GM23338 (cell line): ENCODE results near the gene HES4. TPM values are rescaled to one million over a fixed set of nuclear protein-coding genes. Genes with fewer than 3 reads are reported as not detected.
"Not testable (repeated sequence)": the region's sequence is repeated elsewhere in the genome, so short reads cannot be mapped to it uniquely, and the experiment has no call there.

Source experiments
- ATAC-seq: fragments of 200-7000 bp; cut with Tn5 transposase; 3 replicates; pipeline ENCODE4 v1.9.1; 2020
- DNase-seq: peaks from one replicate; pipeline ENCODE4 v3.0.0-alpha.2; 2015; ENCODE audit warnings: low spot score
- H2AFZ ChIP-seq: fragments of 200-600 bp; sonication (generic); 2 replicates; pipeline ENCODE4 v1.8.0; 2016; ENCODE audit warnings: antibody characterized with exemption, mild to moderate bottlenecking, moderate library complexity
- H3F3A ChIP-seq: fragments of 200-600 bp; sonication (generic); replicated peaks from 2 replicates; pipeline ENCODE4 v1.8.0; 2017; ENCODE audit warnings: antibody characterized with exemption, mixed run types, low read depth
- H3K27ac ChIP-seq: fragments of 200-600 bp; sonication (generic); 2 replicates; pipeline ENCODE4 v1.6.1; 2016; ENCODE audit warnings: low read depth
- H3K27me3 ChIP-seq: fragments of 200-600 bp; sonication (generic); 2 replicates; pipeline ENCODE4 v1.8.0; 2016; ENCODE audit warnings: mild to moderate bottlenecking, mixed run types, moderate library complexity; ENCODE audit not compliant: insufficient read depth
- H3K36me3 ChIP-seq: fragments of 200-600 bp; sonication (generic); 2 replicates; pipeline ENCODE4 v1.8.0; 2016; ENCODE audit warnings: mild to moderate bottlenecking; ENCODE audit not compliant: insufficient read depth
- H3K4me1 ChIP-seq: fragments of 200-600 bp; sonication (generic); 2 replicates; pipeline ENCODE4 v1.8.0; 2016; ENCODE audit warnings: mild to moderate bottlenecking, moderate library complexity; ENCODE audit not compliant: insufficient read depth
- H3K4me2 ChIP-seq: fragments of 200-600 bp; sonication (generic); 2 replicates; pipeline ENCODE4 v1.7.1; 2017; ENCODE audit warnings: mixed run types
- H3K4me3 ChIP-seq: fragments of 200-600 bp; sonication (generic); 2 replicates; pipeline ENCODE4 v1.6.1; 2016; ENCODE audit warnings: mixed run types
- H3K79me2 ChIP-seq: fragments of 200-600 bp; sonication (generic); replicated peaks from 2 replicates; pipeline ENCODE4 v1.8.0; 2017; ENCODE audit warnings: mild to moderate bottlenecking; ENCODE audit not compliant: insufficient read depth
- H3K9me2 ChIP-seq: fragments of 200-600 bp; sonication (generic); 2 replicates; pipeline ENCODE4 v1.8.0; 2017; ENCODE audit not compliant: insufficient read depth
- H4K20me1 ChIP-seq: fragments of 200-600 bp; sonication (generic); replicated peaks from 2 replicates; pipeline ENCODE4 v1.8.0; 2017; ENCODE audit warnings: mild to moderate bottlenecking; ENCODE audit not compliant: insufficient read depth
- H3K27ac Mint-ChIP-seq: 2 replicates; pipeline ENCODE4 v1.8.0; 2020; ENCODE audit warnings: inconsistent platforms, mild to moderate bottlenecking, moderate library complexity, mixed read lengths
- H3K27me3 Mint-ChIP-seq: 3 replicates; pipeline ENCODE4 v1.8.0; 2022; ENCODE audit warnings: low read depth, mild to moderate bottlenecking, moderate library complexity, mixed read lengths, inconsistent platforms; ENCODE audit not compliant: insufficient read depth, poor library complexity
- H3K36me3 Mint-ChIP-seq: 3 replicates; pipeline ENCODE4 v1.8.0; 2021; ENCODE audit warnings: low read depth, mild to moderate bottlenecking, inconsistent platforms, moderate library complexity, mixed read lengths
- H3K4me1 Mint-ChIP-seq: 3 replicates; pipeline ENCODE4 v1.8.0; 2020; ENCODE audit warnings: mild to moderate bottlenecking, inconsistent platforms, mixed read lengths
- H3K4me3 Mint-ChIP-seq: 3 replicates; pipeline ENCODE4 v1.8.0; 2021; ENCODE audit warnings: moderate library complexity, mild to moderate bottlenecking, inconsistent platforms, mixed read lengths
- H3K9me3 Mint-ChIP-seq: 3 replicates; pipeline ENCODE4 v1.8.0; 2020; ENCODE audit warnings: moderate library complexity, mild to moderate bottlenecking, inconsistent platforms, mixed read lengths
- CREB1 ChIP-seq: fragments of 250-450 bp; sonication (Bioruptor Pico); IDR thresholded peaks from 2 replicates; pipeline ENCODE4 v1.5.0; 2020; ENCODE audit warnings: low read depth, mild to moderate bottlenecking, moderate library complexity
- CTCF ChIP-seq, 2 experiments: fragments of 200-600 bp in 1 of 2; sonication (generic) in 1 of 2; conservative IDR thresholded peaks; 2 replicates each; pipeline versions ENCODE4 v1.5.1 to v1.6.1; 2016 to 2017; ENCODE audit warnings: antibody characterized with exemption in 2 of 2, low read depth in 2 of 2, mild to moderate bottlenecking in 2 of 2, moderate library complexity in 1 of 2
- JUNB ChIP-seq: IDR thresholded peaks from one replicate; pipeline ENCODE4 v1.6.1; 2016; ENCODE audit warnings: antibody characterized with exemption; ENCODE audit not compliant: unreplicated experiment
- STAT1 ChIP-seq: IDR thresholded peaks from one replicate; pipeline ENCODE4 v1.6.1; 2016; ENCODE audit warnings: antibody characterized with exemption; ENCODE audit not compliant: unreplicated experiment
- ZNF114 ChIP-seq: fragments of 250-450 bp; sonication (Bioruptor Pico); IDR thresholded peaks from 2 replicates; pipeline ENCODE4 v1.5.0; 2020; ENCODE audit warnings: mild to moderate bottlenecking, moderate library complexity
- ZNF331 ChIP-seq: fragments of 250-450 bp; sonication (Bioruptor Pico); IDR thresholded peaks from 2 replicates; pipeline ENCODE4 v1.5.0; 2020; ENCODE audit warnings: low read depth, mild to moderate bottlenecking, moderate library complexity
- polyA plus RNA-seq: library from polyadenylated mRNA; unstranded; fragments of >200 nt; fragmentation: Nextera tagmentation; extraction: Ambion mirVana; gene quantifications from 2 replicates; pipeline ENCODE4 v1.2.1, GENCODE V29; 2016
- total RNA-seq: library from RNA; depleted of rRNA; stranded (reverse); fragments of >200 nt; shearing (Covaris generic); gene quantifications from 2 replicates; pipeline ENCODE4 v1.2.3, GENCODE V29; 2014

HES4 gene
- total and polyA plus RNA-seq, 2 experiments from 2014 or later = 2.3 to 6.7 TPM

GRCh38 chr1:1020000-1020404 is 20.1 kb upstream of the HES4 start, which contains the start of gene AGRN (continued):
- TF ChIP-seq ZNF331 (CRISPR knock-in tag) (no peak), ZNF114 (CRISPR knock-in tag) (no peak), CTCF (conservative IDR thresholded peaks at IDR 0.05; ENCODE audit: low read depth in 2 of 2) (no peak), JUNB (no peak)

- Mint-ChIP-seq H3K4me3 (peak overlapping the region; percentile 30; the same call in 1 of the 3 replicates), H3K27ac (no peak overlapping the region), H3K27me3 (peaks cover 32% of the 10 kb centered on the region), H3K36me3 (peaks cover 20% of the 10 kb centered on the region), H3K4me1 (peaks cover 32% of the 10 kb centered on the region), H3K9me3 (no peaks in the 10 kb centered on the region; the same call in 2 of the 3 replicates)
- Histone ChIP-seq H3K4me2 (no peak overlapping the region), H3K36me3 (no peaks in the 10 kb centered on the region), H3K4me1 (peaks cover 36% of the 10 kb centered on the region), H3K79me2 (0 out of 2 replicates have a peak, but pooled peaks cover 5% of the 10 kb centered on the region), H4K20me1 (0 out of 2 replicates have a peak, but pooled peaks cover 4% of the 10 kb centered on the region), H3K9me2 (no peaks in the 10 kb centered on the region), H3K27ac (no peak overlapping the region), H3K4me3 (0 out of 2 replicates have a peak overlapping the region, but pooled peaks have one; percentile 30), H3F3A (no peaks in the 10 kb centered on the region), H2AFZ (no peak overlapping the region; the same call in 1 of the 2 replicates), H3K27me3 (peaks cover 2% of the 10 kb centered on the region; the same call in 1 of the 2 replicates)
- TF ChIP-seq ZNF114 (CRISPR knock-in tag) (peak; percentile 76; the same call in 1 of the 2 replicates), CTCF (conservative IDR thresholded peaks at IDR 0.05; ENCODE audit: low read depth in 2 of 2) (peak in 1 of 2 experiments; percentile 59; a peak in 3 of 4 replicates), STAT1 (no peak), CREB1 (0 out of 2 replicates have a peak, but pooled peaks have one; percentile 6)
- DNase-seq (peak; percentile 83), ATAC-seq (peak; percentile 13)
Observed at GRCh38 chr1:1019122-1019999, 19.5 kb upstream of the HES4 start.

GRCh38 chr1:1018321-1018685 is 18.4 kb upstream of the HES4 start:
- peaks cover 39% of the 10 kb centered on the region for H3K4me1 Mint-ChIP-seq
- not testable (repeated sequence) for ATAC-seq, H3K27ac Mint-ChIP-seq

GRCh38 chr1:1017397-1018320 is 17.8 kb upstream of the HES4 start:
- not testable (repeated sequence) for H3K4me3 Mint-ChIP-seq, DNase-seq, H3K36me3 ChIP-seq, H4K20me1 ChIP-seq, H3K4me2 ChIP-seq, H3F3A ChIP-seq, H3K79me2 ChIP-seq, ATAC-seq, H3K9me3 Mint-ChIP-seq, H3K27ac ChIP-seq, H2AFZ ChIP-seq, H3K27ac Mint-ChIP-seq, H3K9me2 ChIP-seq, H3K27me3 ChIP-seq, H3K4me3 ChIP-seq
- peaks cover 11% of the 10 kb centered on the region for H3K36me3 Mint-ChIP-seq
- H3K4me1 ChIP-seq = peaks cover 32% of the 10 kb centered on the region
- H3K27me3 Mint-ChIP-seq = peaks cover 37% of the 10 kb centered on the region
- H3K4me1 Mint-ChIP-seq = peaks cover 37% of the 10 kb centered on the region

More at GRCh38 chr1:1018321-1018685, 18.4 kb upstream of the HES4 start:
- H3K27me3 ChIP-seq, H3K9me3 Mint-ChIP-seq, H3F3A ChIP-seq, H3K4me2 ChIP-seq, DNase-seq, H3K4me3 Mint-ChIP-seq, H2AFZ ChIP-seq, H3K27ac ChIP-seq, H4K20me1 ChIP-seq, H3K79me2 ChIP-seq, H3K36me3 ChIP-seq, H3K9me2 ChIP-seq, H3K4me3 ChIP-seq: not testable (repeated sequence)
- H3K36me3 Mint-ChIP-seq = peaks cover 18% of the 10 kb centered on the region
- H3K27me3 Mint-ChIP-seq = peaks cover 40% of the 10 kb centered on the region
- peaks cover 35% of the 10 kb centered on the region for H3K4me1 ChIP-seq
